Spleen (tissue), 11 donors: ENCODE data around the gene LSM3. TPM values are rescaled to one million over a fixed set of nuclear protein-coding genes. Genes with fewer than 3 reads are reported as not detected.

Source experiments
- DNase-seq: peaks from one replicate; pipeline ENCODE4 v3.0.0-alpha.2; 2020
- H3K27ac ChIP-seq, 8 donors: fragments of 200-600 bp; sonication (generic) in 7 of 8; 1 replicate in 4 of 8; 2 replicates in 4 of 8; pipeline versions ENCODE4 v1.5.0 to v1.8.0; 2016 to 2021; ENCODE audit warnings: inconsistent platforms in 4 of 8, mild to moderate bottlenecking in 4 of 8, moderate library complexity in 1 of 8
- H3K27me3 ChIP-seq, 7 donors: fragments of 200-600 bp; sonication (generic) in 6 of 7; replicated peaks in 1 of 7; 1 replicate in 4 of 7; 2 replicates in 3 of 7; pipeline versions ENCODE4 v1.5.0 to v1.8.0; 2016 to 2021; ENCODE audit warnings: inconsistent platforms in 3 of 7, mild to moderate bottlenecking in 1 of 7
- H3K36me3 ChIP-seq, 6 donors: fragments of 200-600 bp; sonication (generic) in 5 of 6; 1 replicate in 4 of 6; 2 replicates in 2 of 6; pipeline versions ENCODE4 v1.5.0 to v1.8.0; 2016 to 2021; ENCODE audit warnings: inconsistent platforms in 2 of 6
- H3K4me1 ChIP-seq, 6 donors: fragments of 200-600 bp; sonication (generic) in 5 of 6; 1 replicate in 3 of 6; 2 replicates in 3 of 6; pipeline versions ENCODE4 v1.5.0 to v1.8.0; 2016 to 2021; ENCODE audit warnings: inconsistent platforms in 3 of 6
- H3K4me3 ChIP-seq, 8 donors: fragments of 200-600 bp; sonication (generic) in 7 of 8; 1 replicate in 4 of 8; 2 replicates in 4 of 8; pipeline versions ENCODE4 v1.5.0 to v1.8.0; 2016 to 2021; ENCODE audit warnings: inconsistent platforms in 4 of 8, mild to moderate bottlenecking in 4 of 8, moderate library complexity in 2 of 8
- H3K9me3 ChIP-seq, 8 donors: fragments of 200-600 bp; sonication (generic) in 7 of 8; 1 replicate in 4 of 8; 2 replicates in 4 of 8; pipeline versions ENCODE4 v1.5.0 to v1.8.0; 2016 to 2021; ENCODE audit warnings: inconsistent platforms in 4 of 8
- CTCF ChIP-seq, 11 experiments: fragments of 200-600 bp in 7 of 11; fragments of 450-650 bp in 4 of 11; sonication (generic) in 4 of 11; IDR thresholded peaks in 8 of 11; conservative IDR thresholded peaks in 3 of 11; 1 replicate in 7 of 11; 2 replicates in 4 of 11; pipeline versions ENCODE4 v1.4.0 to v1.8.0; 2016 to 2021; ENCODE audit warnings: antibody characterized with exemption in 11 of 11, inconsistent platforms in 4 of 11, mild to moderate bottlenecking in 1 of 11
- POLR2A ChIP-seq, 3 donors: fragments of 450-650 bp; IDR thresholded peaks; one replicate each; pipeline ENCODE4 v1.5.1; 2017; ENCODE audit warnings: antibody characterized with exemption in 3 of 3, mild to moderate bottlenecking in 1 of 3
- POLR2AphosphoS5 ChIP-seq, 3 donors: sonication (generic); formaldehyde crosslinking; IDR thresholded peaks; one replicate each; pipeline ENCODE4 v1.5.1; 2017; ENCODE audit warnings: antibody characterized with exemption in 3 of 3
- WGBS, 5 donors: extraction: QIAGEN DNeasy Blood & Tissue Kit in 3 of 5; methylation state at CpG; one replicate each; pipeline versions ENCODE4 v1.1.5 to v1.1.7; 2013 to 2018; 5-methylcytosine and 5-hydroxymethylcytosine counted together
- intact Hi-C: fragments of 100-400 bp; cut with DNase I; formaldehyde crosslinking; loops from one replicate; pipeline ENCODE4 v1.15.0; 2023; ENCODE audit warnings: low total_unique reads
- polyA plus RNA-seq, 3 donors: library from polyadenylated mRNA; stranded (reverse); fragments of 200-250 nt; gene quantifications; one replicate each; pipeline ENCODE4 v1.2.1, GENCODE V29; 2013
- total RNA-seq, 7 donors: library from RNA; depleted of rRNA in 3 of 7; stranded (reverse); fragments of >200 nt in 3 of 7; fragmentation: NEBNext Ultra II Directional in 4 of 7; extraction: Animal tissue kit (Norgen Biotek cat#: 25700) in 4 of 7; gene quantifications; one replicate each; pipeline versions ENCODE4 v1.1.0 to v1.2.1, GENCODE V29; 2016 to 2021
- donor health status: healthy with polysubstance abuse.
- donor health status: DM: no; HTN: no; CAD: no; lungs with moderate emphysema.
- donor health status: DM: no; HTN: no; CAD: no.
- donor health status: Bipolar disorder and iron deficiency.
- donor health status: healthy.
- donor health status: DM: no; HTN: no; CAD: no.
- donor health status: DM: yes; HTN: yes; CAD: no.

Gene LSM3
- total and polyA plus RNA-seq, 10 donors = 7.5 to 15.8 (median 9.7) TPM

DNA sequence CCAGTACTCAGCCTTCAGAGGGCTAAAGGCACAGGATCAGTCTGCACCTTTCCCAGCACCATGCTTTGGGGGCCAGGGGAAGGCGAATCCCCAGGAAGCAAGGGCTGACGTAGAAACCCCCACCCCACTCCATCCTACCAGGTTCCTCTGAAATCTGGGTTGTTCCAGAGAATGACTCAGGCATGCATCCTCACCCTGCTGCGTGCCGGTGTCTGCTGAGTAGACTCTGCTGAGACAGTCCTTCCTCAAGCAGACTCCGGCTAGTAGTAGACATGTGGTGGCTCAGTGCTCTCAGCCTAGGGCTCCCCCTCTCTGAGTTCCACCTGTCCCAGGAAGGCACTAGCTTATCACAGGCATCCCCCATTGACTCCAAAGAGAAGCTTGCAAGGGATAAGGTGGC, 44.7 kb upstream of the LSM3 start:
- no peak for DNase-seq
- no peaks in the 10 kb centered on the region for H3K27me3 ChIP-seq
- 93 to 100% (median 95%) methylated on average over 5 of the region's 5 CpGs for WGBS, 5 donors
- H3K27ac ChIP-seq = no peak overlapping the region
- no peak for TF ChIP-seq POLR2AphosphoS5 (IDR thresholded peaks at IDR 0.05)
- peaks cover 0 to 6% (median 0%) of the 10 kb centered on the region in 6 donors for H3K4me1 ChIP-seq
- H3K36me3 ChIP-seq = peaks cover 2 to 100% (median 85%) of the 10 kb centered on the region in 6 donors
- intact Hi-C loops = no loop called here
- H3K9me3 ChIP-seq = no peaks in the 10 kb centered on the region
- no peak overlapping the region for H3K4me3 ChIP-seq

- DNase-seq = no peak
- H3K4me1 ChIP-seq = peaks cover 0 to 6% (median 0%) of the 10 kb centered on the region in 6 donors
- TF ChIP-seq POLR2A (IDR thresholded peaks at IDR 0.05) (no peak), CTCF (IDR thresholded peaks at IDR 0.05 in 8 of 11, conservative IDR thresholded peaks at IDR 0.05 in 3 of 11) (no peak), POLR2AphosphoS5 (IDR thresholded peaks at IDR 0.05) (no peak)
- intact Hi-C loops = no loop called here
- H3K27me3 ChIP-seq = no peaks in the 10 kb centered on the region
- peaks cover 2 to 100% (median 86%) of the 10 kb centered on the region in 6 donors for H3K36me3 ChIP-seq
- H3K27ac ChIP-seq = no peak overlapping the region
- H3K9me3 ChIP-seq = no peaks in the 10 kb centered on the region
- WGBS, 5 donors = 82 to 91% (median 85%) methylated on average over 5 to 6 of the region's 6 CpGs
- H3K4me3 ChIP-seq = no peak overlapping the region
Measured at GRCh38 chr3:14134291-14134690, 44.3 kb upstream of the LSM3 start.

- Histone ChIP-seq H3K4me1 (peaks cover 0 to 6% (median 0%) of the 10 kb centered on the region in 6 donors), H3K27me3 (no peaks in the 10 kb centered on the region), H3K9me3 (no peaks in the 10 kb centered on the region), H3K4me3 (no peak overlapping the region), H3K36me3 (peaks cover 2 to 100% (median 82%) of the 10 kb centered on the region in 6 donors), H3K27ac (no peak overlapping the region)
- DNase-seq = no peak
- intact Hi-C loops = no loop called here
- WGBS, 5 donors = 81 to 96% (median 89%) methylated on average over 11 of the region's 11 CpGs
- no peak for TF ChIP-seq POLR2A (IDR thresholded peaks at IDR 0.05)
- peak in 1 of 3 donors; percentile 15 for TF ChIP-seq POLR2AphosphoS5 (IDR thresholded peaks at IDR 0.05)
- TF ChIP-seq CTCF (IDR thresholded peaks at IDR 0.05 in 8 of 11, conservative IDR thresholded peaks at IDR 0.05 in 3 of 11) = no peak
Measured at GRCh38 chr3:14135581-14135980, 43.0 kb upstream of the LSM3 start.

- no peak for TF ChIP-seq POLR2A (IDR thresholded peaks at IDR 0.05)
- TF ChIP-seq POLR2AphosphoS5 (IDR thresholded peaks at IDR 0.05) = no peak
- no peak for TF ChIP-seq CTCF (IDR thresholded peaks at IDR 0.05 in 8 of 11, conservative IDR thresholded peaks at IDR 0.05 in 3 of 11)
- H3K4me3 ChIP-seq = no peak overlapping the region
- H3K36me3 ChIP-seq = peaks cover 2 to 100% (median 82%) of the 10 kb centered on the region in 6 donors
- H3K9me3 ChIP-seq = no peaks in the 10 kb centered on the region
- peaks cover 0 to 11% (median 3%) of the 10 kb centered on the region in 6 donors for H3K4me1 ChIP-seq
- intact Hi-C loops = no loop called here
- H3K27me3 ChIP-seq = no peaks in the 10 kb centered on the region
- H3K27ac ChIP-seq = peak overlapping the region in 1 of 8 donors; percentile 21
- no peak for DNase-seq
- 90 to 94% (median 92%) methylated on average over 3 of the region's 3 CpGs; no CpG with 5 or more reads in 1 of the 5 donors for WGBS, 5 donors
Measured at GRCh38 chr3:14137004-14137403, 41.6 kb upstream of the LSM3 start.
